ENCODE results near the gene SYT12. TPM values are rescaled to one million over a fixed set of nuclear protein-coding genes. Genes with fewer than 3 reads are reported as not detected.

Gene SYT12
- total and polyA plus RNA-seq, 2 of the 8 experiments (the other 6 are each of a cell fraction or from before 2014, with no cell fraction given) = 1.4 to 3.3 TPM

GRCh38 chr11:66975405-66976027 lies 47.4 kb upstream of the SYT12 start:
- POLR2A ChIA-PET (ENCODE audit: partially characterized antibody) = interaction anchor here (0.6 to 4.6 kb wide), 10 partner anchors 9 to 131 kb away, joined by 3 to 18 read pairs (median 4); partner anchors contain the start of gene RCE1
- DNase-seq (ENCODE audit: low read depth in 1 of 2, low spot score in 2 of 2) (peak in 1 of 2 experiments; percentile 55), FAIRE-seq (no peak)

More at GRCh38 chr11:66975405-66976027, 47.4 kb upstream of the SYT12 start:
- Histone ChIP-seq H3K9ac (replicated peaks in 1 of 4; ENCODE audit: extremely low read depth in 1 of 4, low read depth in 3 of 4, low read length in 3 of 4) (no peak overlapping the region), H3K14ac (ENCODE audit: insufficient read length) (no peak overlapping the region), H3K27ac (ENCODE audit: low read depth, low read length) (no peak overlapping the region), H3K4me2 (ENCODE audit: insufficient read depth in 1 of 2, low read depth in 2 of 2, low read length in 2 of 2) (no peak overlapping the region), H4K8ac (ENCODE audit: extremely low read depth, insufficient read depth, low read length) (no peak overlapping the region), H4K91ac (replicated peaks; ENCODE audit: insufficient read length, low read length) (no peak overlapping the region), H3K18ac (ENCODE audit: extremely low read depth, low read length) (peak overlapping the region; percentile 56), H4K5ac (ENCODE audit: insufficient read length, low read depth, low read length) (no peak overlapping the region), H2BK20ac (ENCODE audit: low read length) (0 out of 2 replicates have a peak overlapping the region, but pooled peaks have one; percentile 10), H3K23me2 (ENCODE audit: low read depth, low read length) (no peaks in the 10 kb centered on the region), H3K4me1 (replicated peaks in 1 of 4; ENCODE audit: control insufficient read depth in 3 of 4, insufficient read depth in 4 of 4, low read length in 3 of 4) (peaks cover 0 to 3% (median 0%) of the 10 kb centered on the region in 4 experiments; a peak in 1 of 7 replicates), H3K56ac (replicated peaks; ENCODE audit: insufficient read length, low read depth, low read length) (no peak overlapping the region), H2BK12ac (ENCODE audit: low read depth, low read length) (peak overlapping the region; percentile 10; the same call in 1 of the 2 replicates), H2AK5ac (ENCODE audit: low read depth, low read length) (no peak overlapping the region), H3K23ac (ENCODE audit: insufficient read length) (no peak overlapping the region), H3K4me3 (ENCODE audit: extremely low read depth in 1 of 4, insufficient read depth in 2 of 4, low read depth in 3 of 4, low read length in 4 of 4) (no peak overlapping the region), H3K4ac (replicated peaks; ENCODE audit: insufficient read length, low read depth, low read length) (no peak overlapping the region), H3K79me2 (ENCODE audit: control insufficient read depth in 1 of 2, insufficient read depth in 2 of 2, low read length in 2 of 2) (no peaks in the 10 kb centered on the region), H2BK120ac (replicated peaks; ENCODE audit: low read depth, low read length) (no peak overlapping the region), H2BK15ac (ENCODE audit: low read length) (peak overlapping the region; percentile 37; the same call in 1 of the 2 replicates), H3K9me3 (ENCODE audit: insufficient read depth in 2 of 2, low read depth in 1 of 2, low read length in 1 of 2) (no peaks in the 10 kb centered on the region; a peak in 1 of 4 replicates), H3K27me3 (replicated peaks in 1 of 4; ENCODE audit: control insufficient read depth in 3 of 4, extremely low read depth in 1 of 4, insufficient read depth in 3 of 4, low read length in 3 of 4) (no peaks in the 10 kb centered on the region), H3K36me3 (ENCODE audit: control insufficient read depth in 2 of 4, insufficient read depth in 4 of 4, low read length in 3 of 4) (no peaks in the 10 kb centered on the region), H3K79me1 (ENCODE audit: low read depth, low read length) (no peaks in the 10 kb centered on the region), H2BK5ac (ENCODE audit: low read depth, low read length) (peak overlapping the region; percentile 66; the same call in 1 of the 2 replicates), H4K20me1 (replicated peaks in 1 of 2; ENCODE audit: control insufficient read depth in 1 of 2, insufficient read depth in 2 of 2, low read length in 2 of 2) (no peaks in the 10 kb centered on the region), H2AFZ (ENCODE audit: low read length) (no peak overlapping the region)
- WGBS, 2 experiments (ENCODE audit: extremely low coverage in 1 of 2, insufficient coverage in 1 of 2, insufficient read length in 1 of 2, insufficient replicate concordance in 2 of 2, low coverage in 1 of 2, low lambda C conversion rate in 2 of 2, missing lambda C conversion rate in 1 of 2) = 85% methylated on average over 11 of the region's 11 CpGs; no CpG with 5 or more reads in 1 of the 2 experiments
- CTCF ChIA-PET (ENCODE audit: partially characterized antibody) = interaction anchor here (0.6 to 5.9 kb wide), 44 partner anchors 9 to 282 kb away, joined by 3 to 74 read pairs (median 6); partner anchors contain the start of genes PC, RCE1 and SYT12
- no peak for TF ChIP-seq CHD1 (IDR thresholded peaks at IDR 0.05; ENCODE audit: low read depth, low read length)
- peak in 1 of 2 experiments; percentile 96; a peak in 1 of 4 replicates for TF ChIP-seq HDAC2 (IDR thresholded peaks at IDR 0.05; ENCODE audit: borderline replicate concordance in 1 of 2, low read depth in 2 of 2, low read length in 2 of 2)
- peak; percentile 99 for TF ChIP-seq KDM1A (IDR thresholded peaks at IDR 0.05; ENCODE audit: borderline replicate concordance, low read length)
